Esophagus (tissue), 2 donors: ENCODE measurements around the gene TGFBRAP1. TPM values are rescaled to one million over a fixed set of nuclear protein-coding genes. Genes with fewer than 3 reads are reported as not detected.
A peak's percentile ranks its signal among the peaks of the same experiment; 100 is the strongest.
"Not testable (repeated sequence)": the region's sequence is repeated elsewhere in the genome, so short reads cannot be mapped to it uniquely, and the experiment has no call there.

Experiments
- H3K27ac ChIP-seq, 2 donors: one replicate each; pipeline ENCODE4 v1.5.1; 2013; ENCODE audit warnings: low read depth in 2 of 2, mild to moderate bottlenecking in 2 of 2, inconsistent platforms in 1 of 2, low read length in 1 of 2, moderate library complexity in 1 of 2
- H3K27me3 ChIP-seq, 2 donors: one replicate each; pipeline ENCODE4 v1.6.1; 2013; ENCODE audit warnings: low read length in 2 of 2, control low read depth in 1 of 2, mild to moderate bottlenecking in 1 of 2; ENCODE audit not compliant: insufficient read depth in 2 of 2, control insufficient read depth in 1 of 2
- H3K36me3 ChIP-seq, 2 donors: one replicate each; pipeline ENCODE4 v1.6.1; 2013; ENCODE audit warnings: low read length in 1 of 2; ENCODE audit not compliant: control insufficient read depth in 2 of 2, insufficient read depth in 2 of 2
- H3K4me1 ChIP-seq, 2 donors: one replicate each; pipeline ENCODE4 v1.6.1; 2013; ENCODE audit warnings: low read length in 1 of 2; ENCODE audit not compliant: control insufficient read depth in 2 of 2, insufficient read depth in 2 of 2
- H3K4me3 ChIP-seq, 2 donors: one replicate each; pipeline ENCODE4 v1.5.1; 2013; ENCODE audit warnings: low read length in 2 of 2, mild to moderate bottlenecking in 2 of 2, low read depth in 1 of 2, moderate library complexity in 1 of 2
- H3K9me3 ChIP-seq, 2 donors: one replicate each; pipeline ENCODE4 v1.6.1; 2013; ENCODE audit warnings: mild to moderate bottlenecking in 2 of 2, low read depth in 1 of 2, low read length in 1 of 2, moderate library complexity in 1 of 2; ENCODE audit not compliant: control insufficient read depth in 2 of 2, insufficient read depth in 1 of 2
- WGBS, 2 donors: extraction: QIAGEN DNeasy Blood & Tissue Kit; methylation state at CpG; one replicate each; pipeline ENCODE4 v1.1.7; 2013; 5-methylcytosine and 5-hydroxymethylcytosine counted together
- polyA plus RNA-seq, 2 donors: library from polyadenylated mRNA; stranded (reverse); fragments of 200-250 nt; gene quantifications; one replicate each; pipeline ENCODE4 v1.2.3, GENCODE V29; 2013
- donor health status: healthy with polysubstance abuse.
- donor health status: Bipolar disorder and iron deficiency.

TGFBRAP1 gene
- polyA plus RNA-seq, 2 donors, result 2.3 to 5.3 TPM

- Histone ChIP-seq H3K4me3 (no peak overlapping the region), H3K27ac (peak overlapping the region; percentile 6 to 87), H3K27me3 (no peaks in the 10 kb centered on the region), H3K4me1 (peaks cover 0 to 8% of the 10 kb centered on the region in 2 donors), H3K9me3 (no peaks in the 10 kb centered on the region), H3K36me3 (no peaks in the 10 kb centered on the region)
- WGBS, 2 donors, result 87 to 97% methylated on average over 4 of the region's 4 CpGs
These were observed 1.3 kb upstream of the TGFBRAP1 start for GRCh38 chr2:105330681-105331375.

GRCh38 chr2:105329197-105329554, 359 bp downstream of the TGFBRAP1 start:
- H3K27ac ChIP-seq, result peak overlapping the region; percentile 87 to 88
- WGBS, 2 donors, result 0 to 1% methylated on average over 17 of the region's 17 CpGs
- H3K36me3 ChIP-seq, result no peaks in the 10 kb centered on the region
- peak overlapping the region; percentile 59 to 80 for H3K4me3 ChIP-seq
- peaks cover 0 to 8% of the 10 kb centered on the region in 2 donors for H3K4me1 ChIP-seq
- no peaks in the 10 kb centered on the region for H3K9me3 ChIP-seq
- no peaks in the 10 kb centered on the region for H3K27me3 ChIP-seq

- no peaks in the 10 kb centered on the region for H3K27me3 ChIP-seq
- H3K36me3 ChIP-seq, result no peaks in the 10 kb centered on the region
- 21 to 23% methylated on average over 16 of the region's 16 CpGs for WGBS, 2 donors
- peak overlapping the region; percentile 87 to 88 for H3K27ac ChIP-seq
- H3K9me3 ChIP-seq, result no peaks in the 10 kb centered on the region
- H3K4me1 ChIP-seq, result peaks cover 0 to 8% of the 10 kb centered on the region in 2 donors
- peak overlapping the region; percentile 59 to 80 for H3K4me3 ChIP-seq
These were observed 996 bp downstream of the TGFBRAP1 start for GRCh38 chr2:105328281-105329196.

GRCh38 chr2:105327690-105328089, 1.8 kb downstream of the TGFBRAP1 start:
- no peaks in the 10 kb centered on the region for H3K27me3 ChIP-seq
- peaks cover 0 to 8% of the 10 kb centered on the region in 2 donors for H3K4me1 ChIP-seq
- H3K36me3 ChIP-seq, result peaks cover 0 to 3% of the 10 kb centered on the region in 2 donors
- no peak overlapping the region for H3K27ac ChIP-seq
- WGBS, 2 donors, result 87 to 90% methylated on average over 2 of the region's 2 CpGs
- no peak overlapping the region for H3K4me3 ChIP-seq
- no peaks in the 10 kb centered on the region for H3K9me3 ChIP-seq

- H3K27me3 ChIP-seq, H3K4me3 ChIP-seq, H3K27ac ChIP-seq, H3K9me3 ChIP-seq, H3K4me1 ChIP-seq, H3K36me3 ChIP-seq: not testable (repeated sequence)
- WGBS, 2 donors, result 90 to 95% methylated on average over 3 of the region's 3 CpGs
These were observed 2.3 kb downstream of the TGFBRAP1 start for GRCh38 chr2:105327271-105327670.

GRCh38 chr2:105325389-105325963, 4.1 kb downstream of the TGFBRAP1 start:
- H3K4me3 ChIP-seq, result no peak overlapping the region
- H3K27me3 ChIP-seq, result no peaks in the 10 kb centered on the region
- H3K9me3 ChIP-seq, result no peaks in the 10 kb centered on the region
- peaks cover 0 to 3% of the 10 kb centered on the region in 2 donors for H3K36me3 ChIP-seq
- 75 to 82% methylated on average over 3 of the region's 3 CpGs for WGBS, 2 donors
- peaks cover 0 to 8% of the 10 kb centered on the region in 2 donors for H3K4me1 ChIP-seq
- H3K27ac ChIP-seq, result no peak overlapping the region

GRCh38 chr2:105324732-105325131, 4.8 kb downstream of the TGFBRAP1 start:
- WGBS, 2 donors, result 78 to 89% methylated on average over 4 of the region's 4 CpGs
- no peaks in the 10 kb centered on the region for H3K27me3 ChIP-seq
- peaks cover 0 to 3% of the 10 kb centered on the region in 2 donors for H3K36me3 ChIP-seq
- H3K9me3 ChIP-seq, result no peaks in the 10 kb centered on the region
- no peak overlapping the region for H3K27ac ChIP-seq
- peaks cover 0 to 8% of the 10 kb centered on the region in 2 donors for H3K4me1 ChIP-seq
- H3K4me3 ChIP-seq, result no peak overlapping the region

- H3K4me3 ChIP-seq, result no peak overlapping the region
- WGBS, 2 donors, result 75 to 76% methylated on average over 4 of the region's 4 CpGs
- no peaks in the 10 kb centered on the region for H3K9me3 ChIP-seq
- peaks cover 0 to 8% of the 10 kb centered on the region in 2 donors for H3K4me1 ChIP-seq
- no peaks in the 10 kb centered on the region for H3K27me3 ChIP-seq
- no peak overlapping the region for H3K27ac ChIP-seq
- peaks cover 0 to 3% of the 10 kb centered on the region in 2 donors for H3K36me3 ChIP-seq
These were observed 5.4 kb downstream of the TGFBRAP1 start for GRCh38 chr2:105324101-105324500.

- no peak overlapping the region for H3K27ac ChIP-seq
- WGBS, 2 donors, result 76 to 81% methylated on average over 5 of the region's 5 CpGs
- no peaks in the 10 kb centered on the region for H3K9me3 ChIP-seq
- H3K27me3 ChIP-seq, result no peaks in the 10 kb centered on the region
- peaks cover 0 to 3% of the 10 kb centered on the region in 2 donors for H3K36me3 ChIP-seq
- H3K4me3 ChIP-seq, result no peak overlapping the region
- no peaks in the 10 kb centered on the region for H3K4me1 ChIP-seq
These were observed 6.4 kb downstream of the TGFBRAP1 start for GRCh38 chr2:105323111-105323510.
